PC-9 (cell line): ENCODE measurements around the gene RREB1.

Experiments used
- EZH2 ChIP-seq: fragments of 200-600 bp; sonication (generic); IDR thresholded peaks from 2 replicates; pipeline ENCODE4 v1.8.0; 2017; ENCODE audit warnings: antibody characterized with exemption, low read depth
- TF ChIP-seq, protein P1 (sequence below): fragments of 200-600 bp; sonication (generic); conservative IDR thresholded peaks from 2 replicates; pipeline ENCODE4 v1.6.1; 2017; ENCODE audit warnings: mixed run types, antibody characterized with exemption, mild to moderate bottlenecking, moderate library complexity

- no peak for TF ChIP-seq EZH2
- TF ChIP-seq, protein P1, sequence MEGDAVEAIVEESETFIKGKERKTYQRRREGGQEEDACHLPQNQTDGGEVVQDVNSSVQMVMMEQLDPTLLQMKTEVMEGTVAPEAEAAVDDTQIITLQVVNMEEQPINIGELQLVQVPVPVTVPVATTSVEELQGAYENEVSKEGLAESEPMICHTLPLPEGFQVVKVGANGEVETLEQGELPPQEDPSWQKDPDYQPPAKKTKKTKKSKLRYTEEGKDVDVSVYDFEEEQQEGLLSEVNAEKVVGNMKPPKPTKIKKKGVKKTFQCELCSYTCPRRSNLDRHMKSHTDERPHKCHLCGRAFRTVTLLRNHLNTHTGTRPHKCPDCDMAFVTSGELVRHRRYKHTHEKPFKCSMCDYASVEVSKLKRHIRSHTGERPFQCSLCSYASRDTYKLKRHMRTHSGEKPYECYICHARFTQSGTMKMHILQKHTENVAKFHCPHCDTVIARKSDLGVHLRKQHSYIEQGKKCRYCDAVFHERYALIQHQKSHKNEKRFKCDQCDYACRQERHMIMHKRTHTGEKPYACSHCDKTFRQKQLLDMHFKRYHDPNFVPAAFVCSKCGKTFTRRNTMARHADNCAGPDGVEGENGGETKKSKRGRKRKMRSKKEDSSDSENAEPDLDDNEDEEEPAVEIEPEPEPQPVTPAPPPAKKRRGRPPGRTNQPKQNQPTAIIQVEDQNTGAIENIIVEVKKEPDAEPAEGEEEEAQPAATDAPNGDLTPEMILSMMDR, result no peak
Observed at GRCh38 chr6:7153789-7154188, 46.0 kb downstream of the RREB1 start.
